GM12891 (cell line): Measurements from ENCODE around the gene PIWIL1.

Source experiments
- POLR2A ChIP-seq: IDR thresholded peaks from 2 replicates; pipeline ENCODE4 v1.6.1; 2011; ENCODE audit warnings: low read depth, low read length, control low read depth
- POLR2AphosphoS5 ChIP-seq: IDR thresholded peaks from 2 replicates; pipeline ENCODE4 v1.6.1; 2011; ENCODE audit warnings: low read depth, low read length, control low read depth
- TAF1 ChIP-seq: IDR thresholded peaks from 2 replicates; pipeline ENCODE4 v1.6.1; 2011; ENCODE audit warnings: low read depth, low read length, control low read depth

DNA sequence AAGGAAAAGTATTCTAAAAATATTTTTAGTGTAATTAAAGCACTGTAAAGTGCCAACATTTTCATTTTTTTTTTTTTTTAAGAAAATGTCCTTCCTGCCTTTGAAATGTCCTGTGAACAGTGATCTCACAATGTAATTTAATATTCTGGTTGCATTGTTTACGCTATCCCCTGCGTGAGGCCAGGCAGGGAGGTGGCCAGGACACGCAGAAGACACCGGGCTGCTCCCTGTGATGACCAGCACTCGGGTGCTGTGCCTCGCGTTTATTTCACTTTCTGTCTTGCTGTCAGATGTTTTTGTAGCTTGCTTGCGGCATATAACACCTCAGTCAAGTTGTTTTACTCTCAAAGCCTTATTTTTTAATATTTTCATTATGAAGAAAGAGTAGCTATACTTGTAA, 18.5 kb downstream of the PIWIL1 start:
- no peak for TF ChIP-seq POLR2A
- no peak for TF ChIP-seq TAF1
- TF ChIP-seq POLR2AphosphoS5, result no peak
